Right kidney (tissue), 9 donors: ENCODE results near the gene MBTD1.
"Not testable (repeated sequence)": the region's sequence is repeated elsewhere in the genome, so short reads cannot be mapped to it uniquely, and the experiment has no call there.

Source experiments
- DNase-seq: peaks from one replicate; pipeline ENCODE4 v3.0.0-alpha.2; 2016
- long read RNA-seq, 8 donors: transcript quantifications; one replicate each; lab custom pipeline, GENCODE V29; 2026

MBTD1 gene
- long read RNA-seq, donor 1, partial matches to known transcripts, result 37 of 62 reads
- long read RNA-seq, donor 1, other reads (novel, unspliced or antisense), result 25 of 62 reads
- long read RNA-seq, donor 2, partial matches to known transcripts, result 36 of 36 reads
- long read RNA-seq, donor 2, other reads (novel, unspliced or antisense), result 0 of 36 reads
- long read RNA-seq, donor 3, result 0 reads
- long read RNA-seq, donor 4, partial matches to known transcripts, result 26 of 37 reads
- long read RNA-seq, donor 4, other reads (novel, unspliced or antisense), result 11 of 37 reads
- long read RNA-seq, donor 5, full-length matches to known transcripts, result 1 of 85 reads
- long read RNA-seq, donor 5, partial matches to known transcripts, result 42 of 85 reads
- long read RNA-seq, donor 5, other reads (novel, unspliced or antisense), result 42 of 85 reads
- long read RNA-seq, donor 6, partial matches to known transcripts, result 25 of 33 reads
- long read RNA-seq, donor 6, other reads (novel, unspliced or antisense), result 8 of 33 reads
- long read RNA-seq, donor 7, result 0 reads
- long read RNA-seq, donor 8, full-length matches to known transcripts, result 2 of 65 reads
- long read RNA-seq, donor 8, partial matches to known transcripts, result 39 of 65 reads
- long read RNA-seq, donor 8, other reads (novel, unspliced or antisense), result 24 of 65 reads

DNA sequence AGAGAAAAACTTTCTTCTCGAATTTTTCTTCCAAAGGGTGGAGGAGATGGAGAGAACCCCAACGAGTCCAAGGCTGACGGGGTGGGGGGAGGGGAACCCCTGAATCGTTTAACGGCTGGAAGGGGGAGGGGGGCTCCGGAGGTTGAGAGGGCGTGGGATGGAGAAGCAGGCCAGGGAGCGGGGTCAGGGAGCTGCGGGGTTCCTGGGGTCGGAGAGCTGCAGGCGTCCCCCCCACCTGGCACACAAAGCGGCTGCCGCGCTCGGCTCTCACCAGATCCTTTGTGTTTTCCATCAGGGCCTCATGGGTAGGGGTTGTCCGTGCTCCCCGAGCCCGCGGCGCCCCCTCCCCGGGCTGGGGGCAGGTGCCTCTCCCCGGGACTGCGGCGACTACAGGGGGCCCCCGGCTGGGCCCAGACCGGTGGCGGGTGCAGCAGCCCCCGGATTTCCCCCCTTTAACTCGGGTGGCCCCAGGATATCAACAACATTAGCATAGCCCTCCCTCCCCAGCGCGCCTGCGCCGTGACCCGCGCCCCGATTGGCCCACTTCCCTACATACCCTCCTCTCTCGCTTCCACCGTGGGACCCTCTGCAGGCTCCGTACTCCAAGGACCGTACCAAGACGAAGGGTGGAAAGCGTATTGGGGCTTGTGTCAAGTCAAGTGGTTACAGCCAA is at the start of gene MBTD1:
TSS of gene MBTD1 (minus strand) at position 486 of the 673 bp plus-strand sequence. CDS start 34,888 bp downstream, outside the sequence.
- DNase-seq, result peak; percentile 98

DNA sequence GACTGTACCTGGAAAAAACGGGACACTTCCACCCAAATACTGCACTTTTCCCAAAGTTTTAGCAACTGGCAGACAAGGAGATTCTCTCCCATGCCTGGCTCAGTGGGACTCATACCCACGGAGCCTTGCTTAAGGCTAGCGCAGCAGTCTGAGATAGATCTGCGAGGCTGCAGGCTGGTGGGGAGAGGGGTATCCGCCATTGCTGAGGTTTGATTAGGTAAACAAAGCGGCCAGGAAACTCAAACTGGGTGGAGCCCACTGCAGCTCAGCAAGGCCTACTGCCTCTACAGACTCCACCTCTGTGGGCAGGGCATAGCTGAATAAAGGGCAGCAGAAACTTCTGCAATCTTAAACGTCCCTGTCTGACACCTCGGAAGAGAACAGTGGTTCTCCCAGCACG is 45.3 kb upstream of the MBTD1 start:
- no peak for DNase-seq

DNA sequence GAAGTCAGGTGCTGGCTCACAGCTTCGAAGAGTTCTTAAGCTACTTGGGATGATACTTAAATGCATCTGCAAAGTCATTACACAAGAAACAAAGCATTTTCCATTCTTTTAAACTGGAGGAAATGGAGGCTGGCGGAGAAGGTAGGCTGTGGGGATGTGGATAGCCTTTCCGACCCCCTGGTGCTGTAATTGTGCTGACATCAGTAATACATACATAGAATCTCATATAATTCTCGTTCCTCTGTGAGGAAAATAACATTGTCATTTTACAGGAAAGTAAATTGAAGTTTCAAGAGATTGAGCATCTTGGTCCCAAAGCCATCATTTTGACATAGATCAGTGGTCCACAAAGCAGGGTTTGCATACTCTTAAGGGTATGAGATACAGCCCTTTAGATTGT is 40.0 kb upstream of the MBTD1 start:
- no peak for DNase-seq

- DNase-seq, result peak; percentile 19
These were observed 38.9 kb upstream of the MBTD1 start for GRCh38 chr17:51298508-51299371.

DNA sequence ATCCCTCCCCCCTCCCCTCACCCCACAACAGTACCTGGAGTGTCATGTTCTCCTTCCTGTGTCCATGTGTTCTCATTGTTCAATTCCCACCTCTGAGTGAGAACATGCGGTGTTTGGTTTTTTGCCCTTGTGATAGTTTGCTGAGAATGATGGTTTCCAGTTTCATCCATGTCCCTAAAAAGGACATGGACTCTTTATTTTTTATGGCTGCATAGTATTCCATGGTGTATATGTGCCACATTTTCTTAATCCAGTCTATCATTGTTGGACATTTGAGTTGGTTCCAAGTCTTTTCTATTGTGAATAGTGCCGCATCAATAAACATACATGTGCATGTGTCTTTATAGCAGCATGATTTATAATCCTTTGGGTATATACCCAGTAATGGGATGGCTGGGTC is 34.5 kb upstream of the MBTD1 start:
- DNase-seq, result not testable (repeated sequence)

DNA sequence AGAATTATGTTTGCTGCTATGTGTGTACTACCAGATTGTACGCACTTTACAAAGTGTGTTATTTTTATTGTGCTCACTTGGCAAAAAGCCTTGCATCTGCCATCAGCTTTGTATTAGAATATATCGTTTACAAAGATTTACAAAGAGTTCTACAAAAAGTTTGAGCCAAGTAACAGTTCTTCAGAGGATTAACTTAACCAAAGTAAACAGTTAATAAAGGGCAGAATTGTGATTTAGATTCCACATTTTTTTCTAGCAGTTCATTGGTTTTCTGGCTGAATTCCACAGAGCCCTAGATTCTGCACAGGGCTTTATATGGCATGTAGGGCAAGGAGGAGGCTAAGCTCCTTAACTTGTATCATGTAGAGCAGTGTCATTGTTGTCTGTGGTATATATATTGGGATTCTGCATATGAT is 29.9 kb upstream of the MBTD1 start:
- DNase-seq, result no peak

DNA sequence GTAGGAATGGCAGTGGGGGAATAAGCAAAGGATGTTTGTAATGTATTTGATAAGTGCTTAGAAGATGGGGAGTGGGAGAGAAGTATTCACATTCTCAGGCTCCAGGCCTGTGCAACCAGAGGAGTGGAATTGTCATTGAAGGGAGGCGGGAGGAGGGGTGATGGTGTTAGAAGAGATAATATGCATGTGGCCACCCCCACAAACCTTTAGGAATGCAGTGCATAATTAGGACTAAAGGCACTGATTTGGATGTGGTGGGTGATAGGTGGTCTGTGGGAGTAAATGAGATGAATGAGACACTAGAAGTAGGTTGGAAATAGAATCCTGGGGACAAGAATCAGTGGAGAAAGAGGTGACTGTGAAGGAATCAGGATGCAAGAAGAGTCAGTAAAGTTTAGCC is 27.6 kb upstream of the MBTD1 start:
- no peak for DNase-seq

- DNase-seq, result no peak
These were observed 19.3 kb upstream of the MBTD1 start for GRCh38 chr17:51279183-51279582.

DNA sequence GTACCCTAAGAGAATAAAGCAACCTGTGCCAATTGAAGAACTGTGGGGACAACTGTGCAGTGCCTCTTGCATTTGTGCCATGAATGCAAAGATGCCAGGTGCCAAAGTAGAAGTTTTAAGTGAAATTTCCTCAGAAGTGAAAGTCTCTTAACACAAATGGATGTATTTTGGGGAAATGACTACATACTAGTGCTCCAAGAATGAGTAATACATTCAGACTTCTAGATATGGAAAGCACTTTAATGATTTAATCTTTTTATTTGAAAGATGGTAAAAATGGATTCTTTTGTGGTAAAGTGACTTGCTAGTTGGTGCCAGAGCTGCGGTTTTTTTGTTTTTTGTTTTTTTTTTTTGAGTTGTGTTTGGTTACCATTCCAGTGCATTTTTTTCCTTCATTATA is 15.5 kb upstream of the MBTD1 start:
- DNase-seq, result no peak

- no peak for DNase-seq
These were observed 13.0 kb upstream of the MBTD1 start for GRCh38 chr17:51272812-51273211.

DNA sequence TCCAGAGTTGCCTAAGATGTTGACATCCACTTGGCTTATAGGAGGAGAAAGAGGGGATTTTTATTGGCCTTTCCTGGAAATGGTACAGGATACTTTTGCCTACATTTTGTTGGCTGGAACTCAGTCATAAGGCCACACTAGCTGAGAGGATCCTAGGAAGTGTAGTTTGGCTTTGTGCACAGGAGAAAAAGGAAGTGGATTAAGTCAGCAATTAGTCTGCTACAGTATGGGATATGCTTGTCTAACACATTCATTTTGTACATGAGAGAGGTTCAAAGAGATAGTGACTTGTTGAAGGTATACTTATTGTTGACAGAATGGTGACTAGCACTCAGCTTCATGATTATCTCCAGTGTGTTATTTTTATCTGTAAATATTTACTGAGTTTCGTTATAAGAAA is 10.8 kb upstream of the MBTD1 start:
- DNase-seq, result no peak

GRCh38 chr17:51269991-51270390 is 10.1 kb upstream of the MBTD1 start:
- no peak for DNase-seq

GRCh38 chr17:51264466-51264865 is 4.6 kb upstream of the MBTD1 start:
- not testable (repeated sequence) for DNase-seq

DNA sequence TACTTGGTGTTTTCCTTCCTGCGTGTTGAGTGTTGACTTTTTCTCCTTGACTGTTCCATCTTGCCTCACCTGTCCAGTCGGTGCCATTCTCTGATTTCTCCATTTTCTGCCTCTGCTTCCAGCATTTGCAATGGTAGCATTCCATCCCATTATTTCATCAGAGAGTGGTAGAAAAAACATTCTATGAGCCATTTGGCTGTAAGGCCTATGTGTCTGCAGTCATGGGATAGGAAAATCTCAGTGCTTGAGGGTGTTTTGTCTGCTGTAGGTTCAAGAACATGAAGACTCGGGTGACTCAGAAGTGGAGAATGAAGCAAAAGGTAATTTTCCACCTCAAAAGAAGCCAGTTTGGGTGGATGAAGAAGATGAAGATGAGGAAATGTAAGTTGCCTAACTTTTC is 3.2 kb upstream of the MBTD1 start:
- DNase-seq, result no peak

DNA sequence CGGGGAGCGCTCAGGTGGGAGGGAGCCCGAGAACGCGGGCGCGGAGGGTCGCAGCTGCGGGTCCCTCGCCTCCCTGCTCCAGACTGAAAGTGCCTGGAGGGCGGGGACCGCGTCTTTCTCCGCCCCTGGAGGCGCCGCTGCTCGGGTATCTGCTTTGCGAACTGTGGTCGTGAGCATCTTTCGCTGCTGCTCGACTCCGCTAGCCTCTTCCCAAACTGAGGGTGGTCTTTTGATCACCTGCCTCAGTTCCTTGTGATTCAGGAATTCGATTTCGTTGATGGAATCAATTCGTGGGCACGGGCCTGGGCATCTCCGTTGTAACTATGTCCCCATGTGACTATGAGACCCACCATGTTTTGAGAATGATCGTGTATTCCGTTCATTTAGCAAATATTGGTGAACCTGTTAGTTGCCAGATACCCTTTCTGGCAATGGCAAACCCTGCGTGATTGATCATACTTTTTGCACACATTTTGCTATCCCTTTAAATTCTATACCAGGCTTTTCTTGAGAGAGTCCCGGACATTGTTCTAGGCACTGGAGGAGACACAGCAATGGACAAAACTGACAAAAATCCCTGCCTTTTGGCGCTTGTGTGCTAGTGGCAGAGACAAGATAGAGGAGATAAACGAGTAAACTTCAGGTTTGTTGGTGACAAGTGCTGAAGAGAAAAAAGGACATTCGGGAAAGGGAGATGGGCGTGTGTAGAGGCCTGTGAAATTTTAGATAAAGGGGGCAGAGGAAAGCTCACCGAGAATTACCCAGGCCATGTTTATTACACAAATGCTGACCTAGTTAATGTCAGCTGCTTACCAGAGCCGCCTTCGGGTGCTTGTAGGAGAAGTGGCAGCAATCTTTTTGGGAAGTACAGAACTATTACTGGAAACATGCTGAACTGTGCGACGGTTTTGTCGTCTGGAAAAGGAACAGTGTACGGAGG is 1.4 kb upstream of the MBTD1 start:
- no peak for DNase-seq

DNA sequence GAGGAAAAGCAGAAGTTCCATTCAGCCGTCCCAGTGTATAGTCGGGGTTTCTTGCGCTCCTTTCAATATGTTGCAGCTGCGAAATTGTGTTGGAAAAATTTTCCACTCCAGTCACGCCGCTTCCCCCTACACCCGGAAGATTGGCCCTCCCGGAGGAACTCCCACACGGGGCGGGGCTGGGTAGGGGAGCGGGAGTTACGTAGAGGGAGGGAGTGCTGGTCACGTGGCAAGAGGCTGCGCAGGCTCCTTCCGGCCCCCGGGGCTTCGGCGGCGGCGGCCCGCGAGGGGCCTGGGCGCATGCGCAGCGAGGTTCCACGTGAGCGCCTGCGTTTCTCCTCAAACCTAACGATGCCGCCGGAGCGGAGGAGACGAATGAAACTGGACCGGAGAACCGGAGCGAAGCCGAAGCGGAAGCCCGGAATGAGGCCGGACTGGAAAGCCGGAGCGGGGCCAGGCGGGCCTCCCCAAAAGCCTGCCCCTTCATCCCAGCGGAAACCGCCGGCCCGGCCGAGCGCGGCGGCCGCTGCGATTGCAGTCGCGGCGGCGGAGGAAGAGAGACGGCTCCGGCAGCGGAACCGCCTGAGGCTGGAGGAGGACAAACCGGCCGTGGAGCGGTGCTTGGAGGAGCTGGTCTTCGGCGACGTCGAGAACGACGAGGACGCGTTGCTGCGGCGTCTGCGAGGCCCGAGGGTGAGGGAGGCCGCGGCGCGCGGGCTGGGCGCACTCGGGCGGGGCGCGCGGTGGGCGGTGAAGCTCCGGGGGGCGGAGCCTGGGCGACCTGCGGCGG is 581 bp upstream of the MBTD1 start, which contains the start of gene UTP18:
TSS of gene UTP18 (plus strand) at position 310 of the 787 bp plus-strand sequence. CDS start at position 349, 39 bp downstream.
- peak; percentile 99 for DNase-seq

GRCh38 chr17:51258756-51259563 is 889 bp downstream of the MBTD1 start:
- peak; percentile 16 for DNase-seq

GRCh38 chr17:51257150-51258081 is 2.4 kb downstream of the MBTD1 start:
- no peak for DNase-seq
